Measurements from ENCODE around the gene ENTHD1. TPM values are rescaled to one million over a fixed set of nuclear protein-coding genes. Genes with fewer than 3 reads are reported as not detected.

Gene ENTHD1
- total RNA-seq, 4 donors from 2014 or later: not detected

GRCh38 chr22:39815932-39816331 is 77.6 kb downstream of the ENTHD1 start:
- 36 to 54% methylated on average over 2 of the region's 2 CpGs for WGBS, 2 donors
- Histone ChIP-seq H3K4me3 (no peak overlapping the region), H3K9me3 (no peaks in the 10 kb centered on the region), H3K4me1 (no peaks in the 10 kb centered on the region), H3K36me3 (no peaks in the 10 kb centered on the region), H3K27ac (no peak overlapping the region), H3K27me3 (peaks cover 0 to 41% (median 0%) of the 10 kb centered on the region in 4 donors)
- intact Hi-C loops (cut with DNase I): no loop called here
- no peak for DNase-seq
- TF ChIP-seq POLR2A (IDR thresholded peaks at IDR 0.05): no peak
- no peak for TF ChIP-seq CTCF (IDR thresholded peaks at IDR 0.05)

GRCh38 chr22:39814899-39815298 is 78.7 kb downstream of the ENTHD1 start:
- intact Hi-C loops (cut with DNase I): no loop called here
- WGBS, 2 donors: 26 to 44% methylated on average over 4 of the region's 4 CpGs
- Histone ChIP-seq H3K9me3 (no peaks in the 10 kb centered on the region), H3K27ac (no peak overlapping the region), H3K4me3 (no peak overlapping the region), H3K4me1 (no peaks in the 10 kb centered on the region), H3K36me3 (no peaks in the 10 kb centered on the region), H3K27me3 (peaks cover 0 to 47% (median 0%) of the 10 kb centered on the region in 4 donors)
- no peak for DNase-seq
- TF ChIP-seq CTCF (IDR thresholded peaks at IDR 0.05) (no peak), POLR2A (IDR thresholded peaks at IDR 0.05) (no peak)

- TF ChIP-seq POLR2A (IDR thresholded peaks at IDR 0.05) (no peak), CTCF (IDR thresholded peaks at IDR 0.05) (no peak)
- WGBS, 2 donors: 64 to 81% methylated on average over 3 to 4 of the region's 4 CpGs
- Histone ChIP-seq H3K9me3 (no peaks in the 10 kb centered on the region), H3K36me3 (no peaks in the 10 kb centered on the region), H3K4me3 (no peak overlapping the region), H3K27ac (no peak overlapping the region), H3K4me1 (no peaks in the 10 kb centered on the region), H3K27me3 (peaks cover 0 to 66% (median 0%) of the 10 kb centered on the region in 4 donors)
- DNase-seq: no peak
- intact Hi-C loops (cut with DNase I): no loop called here
Measured at GRCh38 chr22:39809772-39810557, 83.6 kb downstream of the ENTHD1 start.

- intact Hi-C loops (cut with DNase I): no loop called here
- WGBS, 2 donors: 27 to 35% methylated on average over 3 of the region's 3 CpGs
- no peak for DNase-seq
Measured at GRCh38 chr22:39808081-39808480, 85.5 kb downstream of the ENTHD1 start.

More at GRCh38 chr22:39808081-39808480, 85.5 kb downstream of the ENTHD1 start:
- no peaks in the 10 kb centered on the region for H3K4me1 ChIP-seq
- TF ChIP-seq POLR2A (IDR thresholded peaks at IDR 0.05) (no peak), CTCF (IDR thresholded peaks at IDR 0.05) (peak in 4 of 6 experiments; percentile 6 to 49 (median 24))
- no peaks in the 10 kb centered on the region for H3K36me3 ChIP-seq
- peaks cover 0 to 78% (median 0%) of the 10 kb centered on the region in 4 donors for H3K27me3 ChIP-seq
- H3K9me3 ChIP-seq: no peaks in the 10 kb centered on the region
- H3K4me3 ChIP-seq: no peak overlapping the region
- no peak overlapping the region for H3K27ac ChIP-seq
